GM10248 (cell line): ENCODE data around the gene PTPRB.

Source experiments
- CTCF ChIA-PET: fragments of 300-600 bp; sonication (Branson Sonifier 250); formaldehyde crosslinking; extraction: SDS; loops from one replicate; lab custom pipeline; 2021; ENCODE audit warnings: antibody characterized with exemption; lab: Yijun Ruan, JAX
- POLR2A ChIA-PET: fragments of 350-650 bp; sonication (Branson Sonifier 250); formaldehyde crosslinking; extraction: SDS; loops from one replicate; lab custom pipeline; 2020; ENCODE audit warnings: antibody characterized with exemption; lab: Yijun Ruan, JAX
- DNase-seq: peaks from one replicate; pipeline ENCODE4 v3.0.0; 2012; ENCODE audit errors: extremely low spot score
- CTCF ChIP-seq: IDR thresholded peaks from 2 replicates; pipeline ENCODE4 v1.5.1; 2012; ENCODE audit warnings: mild to moderate bottlenecking, low read depth; ENCODE audit errors: extremely low read depth, missing control alignments, control extremely low read depth

PTPRB gene

GRCh38 chr12:70607107-70607506 is 30.1 kb downstream of the PTPRB start:
- no peak for TF ChIP-seq CTCF
- ChIA-PET POLR2A (no interaction called here), CTCF (no interaction called here)
- no peak for DNase-seq

DNA sequence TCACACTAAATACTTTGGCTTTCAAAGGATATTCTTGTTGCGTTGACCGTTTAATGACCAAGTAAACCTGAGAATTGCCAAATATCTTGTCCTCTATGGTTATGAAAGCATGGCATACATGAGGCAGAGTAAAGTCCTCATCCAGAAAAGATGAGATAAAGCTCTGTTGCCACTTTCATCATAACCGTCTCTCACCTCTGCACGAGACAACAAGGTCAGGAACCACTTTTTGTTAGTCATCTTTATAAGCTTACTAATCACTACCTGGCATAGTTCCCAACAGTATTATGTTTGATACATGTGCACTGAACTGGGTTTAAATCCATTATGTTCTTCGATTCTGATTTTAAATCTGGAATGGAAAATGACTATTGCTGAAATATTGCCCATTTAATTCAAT is 31.3 kb downstream of the PTPRB start:
- no peak for TF ChIP-seq CTCF
- no peak for DNase-seq
- ChIA-PET CTCF (interaction anchor here (0.8 to 1.4 kb wide), 5 partner anchors 10 to 706 kb away, joined by 3 to 5 read pairs (median 3); no protein-coding TSS in a partner anchor), POLR2A (no interaction called here)

DNA sequence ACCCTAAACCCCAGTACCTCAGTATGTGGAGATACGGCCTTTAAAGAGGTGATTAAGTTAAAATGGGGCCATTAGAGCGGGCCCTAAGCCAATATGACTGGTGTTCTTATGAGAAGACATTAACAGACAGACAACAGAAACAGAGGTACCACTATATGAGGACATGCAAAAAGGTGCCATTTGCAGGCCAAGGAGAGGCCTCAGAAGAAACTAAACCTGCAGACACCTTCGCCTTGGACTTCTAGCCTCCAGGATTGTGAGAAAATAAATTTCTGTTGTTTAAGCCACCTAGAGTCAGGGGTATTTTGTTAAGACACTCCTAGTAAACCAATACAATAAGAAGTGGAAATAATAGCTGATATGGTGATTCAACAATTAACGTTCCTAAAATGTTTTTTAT is 32.6 kb downstream of the PTPRB start:
- no peak for TF ChIP-seq CTCF
- DNase-seq: no peak
- ChIA-PET POLR2A (no interaction called here), CTCF (interaction anchor here (1.4 kb wide), 1 partner anchor 11 kb away, joined by 3 read pairs; no protein-coding TSS in a partner anchor)

- POLR2A ChIA-PET: no interaction called here
- TF ChIP-seq CTCF: no peak
- no peak for DNase-seq
- CTCF ChIA-PET: interaction anchor here (1.0 to 1.7 kb wide), 2 partner anchors 14 to 724 kb away, joined by 4 to 5 read pairs; no protein-coding TSS in a partner anchor
Observed at GRCh38 chr12:70603044-70603443, 34.2 kb downstream of the PTPRB start.

DNA sequence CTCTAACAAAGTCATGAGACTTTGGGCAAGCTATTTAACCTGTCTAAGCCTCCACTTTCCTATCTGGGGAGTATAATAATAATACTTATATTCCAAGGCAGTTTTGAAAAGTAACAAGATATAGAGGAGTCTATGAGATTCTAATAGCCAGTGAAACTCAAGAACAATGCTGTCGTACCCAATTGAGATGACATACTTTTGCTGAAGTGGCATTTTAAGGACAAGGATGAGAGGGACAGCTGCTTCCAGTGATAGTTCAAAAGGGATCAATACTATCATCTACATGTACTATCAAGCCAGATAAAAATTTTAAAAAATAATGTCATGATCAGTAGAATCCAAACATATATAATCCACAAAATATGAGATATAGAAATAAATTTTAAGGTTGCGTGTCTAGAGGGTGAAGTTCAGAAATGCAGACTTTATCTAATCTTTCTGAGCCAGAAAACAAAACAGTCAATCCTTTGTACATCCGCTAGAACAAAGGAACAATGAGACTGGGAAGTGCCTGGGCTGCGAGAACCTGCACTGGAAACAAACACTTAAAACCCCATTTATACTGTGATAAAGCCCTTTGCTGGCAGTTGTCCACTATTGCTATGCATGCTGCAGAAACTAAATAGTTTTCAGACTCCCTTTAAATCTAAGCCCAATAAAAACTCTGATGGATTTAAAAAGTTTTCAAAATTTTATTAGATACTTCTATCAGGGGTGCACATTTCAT is 38.6 kb downstream of the PTPRB start:
- POLR2A ChIA-PET: no interaction called here
- no peak for TF ChIP-seq CTCF
- no peak for DNase-seq
- CTCF ChIA-PET: interaction anchor here (0.9 kb wide), 1 partner anchor 9 kb away, joined by 3 read pairs; no protein-coding TSS in a partner anchor

DNA sequence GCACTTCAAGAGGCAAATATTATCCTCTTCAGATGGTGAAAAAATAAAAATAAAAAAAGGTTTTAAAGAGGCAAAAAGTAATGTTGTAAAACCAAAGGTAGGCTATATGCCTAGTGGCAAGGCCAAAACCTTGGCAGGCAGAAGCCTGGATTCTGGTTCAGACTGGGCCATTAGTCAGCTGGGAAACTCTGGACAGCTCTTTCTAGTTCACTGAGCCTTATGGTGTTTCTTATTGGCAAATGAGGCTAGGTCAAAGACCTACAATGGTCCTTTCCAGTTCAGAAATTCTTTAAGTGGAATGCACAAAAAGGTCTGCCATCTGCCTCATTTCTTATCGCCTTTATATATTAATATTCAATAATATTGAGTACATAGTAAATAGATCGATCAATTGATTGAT is 44.6 kb downstream of the PTPRB start:
- CTCF ChIA-PET: interaction anchor here (0.9 to 1.2 kb wide), 2 partner anchors 14 to 16 kb away, joined by 3 to 4 read pairs; no protein-coding TSS in a partner anchor

More for the DNA sequence above, 44.6 kb downstream of the PTPRB start:
- TF ChIP-seq CTCF: no peak
- no peak for DNase-seq
- POLR2A ChIA-PET: no interaction called here
